Measurements from ENCODE around the gene SHTN1.

GRCh38 chr10:116838143-116838725, 166.8 kb downstream of the SHTN1 start:
- TF ChIP-seq CTCF (conservative IDR thresholded peaks at IDR 0.05): no peak
- TF ChIP-seq ZFX (IDR thresholded peaks at IDR 0.05): no peak

Data from C4-2B (cell line).